ENCODE data around the gene AP2B1. TPM values are rescaled to one million over a fixed set of nuclear protein-coding genes. Genes with fewer than 3 reads are reported as not detected.

The AP2B1 gene
- total RNA-seq, 1 donor from 2014 or later = 162 TPM

DNA sequence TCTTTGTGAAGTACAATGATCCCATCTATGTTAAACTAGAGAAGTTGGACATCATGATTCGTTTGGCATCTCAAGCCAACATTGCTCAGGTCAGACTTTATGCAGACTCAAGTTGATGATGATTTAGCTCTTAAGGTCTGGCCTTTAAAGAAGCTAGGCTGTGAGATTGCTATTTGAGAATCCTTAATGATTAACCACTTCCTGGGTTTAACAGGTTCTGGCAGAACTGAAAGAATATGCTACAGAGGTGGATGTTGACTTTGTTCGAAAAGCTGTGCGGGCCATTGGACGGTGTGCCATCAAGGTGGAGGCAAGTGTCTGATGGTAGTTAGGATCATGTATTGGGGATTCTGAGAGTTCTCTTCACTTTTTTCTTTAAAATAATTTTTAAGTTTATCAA, 40.3 kb downstream of the AP2B1 start:
- peak; percentile 47 for DNase-seq (ENCODE audit: low spot score)

DNA sequence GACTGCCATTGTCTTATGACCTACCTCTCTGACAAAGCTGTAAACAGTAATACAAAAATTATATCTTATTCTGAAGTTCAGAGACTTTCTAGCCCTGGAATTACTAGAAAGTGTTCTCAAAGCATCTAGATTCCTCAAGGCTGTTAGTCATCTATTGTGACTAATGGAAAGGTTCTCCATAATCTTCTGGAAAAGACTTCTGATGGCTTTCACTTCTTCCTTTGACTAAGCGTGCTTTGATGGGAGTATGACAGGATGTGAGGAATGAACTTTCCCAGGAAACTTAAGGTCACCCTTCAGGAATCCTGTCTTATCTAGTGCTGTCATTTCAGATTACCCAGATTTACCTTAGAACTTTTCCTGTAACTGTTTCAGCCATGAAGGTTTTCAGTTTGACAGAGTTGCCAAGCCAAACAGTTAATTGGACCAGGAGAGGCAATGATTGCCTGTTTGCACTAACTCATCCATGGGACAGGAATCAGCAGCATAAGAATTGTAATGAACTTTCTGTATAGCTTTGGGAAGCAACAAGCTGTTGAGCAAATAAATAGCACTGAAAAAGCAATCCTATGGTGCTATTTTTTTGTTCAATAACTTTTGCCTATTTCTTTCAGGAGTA, 43.5 kb downstream of the AP2B1 start:
- no peak for DNase-seq (ENCODE audit: low spot score)

DNA sequence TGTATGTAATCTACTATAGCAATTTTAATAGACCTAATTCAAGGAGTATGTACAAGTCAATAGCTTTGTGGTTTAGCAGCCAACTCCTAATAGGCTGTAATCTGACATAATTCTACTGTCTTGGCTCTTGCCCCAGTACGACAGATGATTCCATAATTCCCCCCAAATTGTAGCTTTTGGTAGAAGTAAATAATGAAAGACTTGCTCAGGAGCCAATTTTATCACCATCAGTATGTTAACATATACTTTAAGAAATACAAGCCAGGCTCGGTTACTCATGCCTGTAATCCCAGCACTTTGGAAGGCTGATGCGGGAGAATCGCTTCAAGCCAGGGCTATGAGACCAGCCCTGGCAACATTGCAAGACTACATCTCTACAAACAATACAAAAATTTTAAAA, 53.9 kb downstream of the AP2B1 start:
- no peak for DNase-seq (ENCODE audit: low spot score)

DNA sequence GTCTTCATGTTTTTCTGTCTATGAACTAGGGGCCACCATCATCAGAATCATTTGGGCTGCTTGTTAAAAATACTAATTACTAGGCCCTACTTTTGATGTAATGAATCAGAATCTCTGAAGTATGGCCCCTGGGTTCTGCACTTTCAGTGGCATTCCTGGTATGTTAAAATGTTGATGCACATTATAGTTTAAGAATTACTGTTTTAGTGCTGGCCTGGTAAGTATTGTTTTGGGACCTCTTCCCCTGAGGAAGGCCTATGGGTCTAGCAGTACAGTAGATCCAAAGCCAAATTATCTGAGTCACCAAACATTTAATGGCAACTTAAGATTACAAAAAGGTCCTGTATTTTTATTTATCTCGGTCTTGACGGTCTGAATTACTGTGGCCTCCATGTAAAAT, 58.8 kb downstream of the AP2B1 start:
- DNase-seq (ENCODE audit: low spot score) = no peak

DNA sequence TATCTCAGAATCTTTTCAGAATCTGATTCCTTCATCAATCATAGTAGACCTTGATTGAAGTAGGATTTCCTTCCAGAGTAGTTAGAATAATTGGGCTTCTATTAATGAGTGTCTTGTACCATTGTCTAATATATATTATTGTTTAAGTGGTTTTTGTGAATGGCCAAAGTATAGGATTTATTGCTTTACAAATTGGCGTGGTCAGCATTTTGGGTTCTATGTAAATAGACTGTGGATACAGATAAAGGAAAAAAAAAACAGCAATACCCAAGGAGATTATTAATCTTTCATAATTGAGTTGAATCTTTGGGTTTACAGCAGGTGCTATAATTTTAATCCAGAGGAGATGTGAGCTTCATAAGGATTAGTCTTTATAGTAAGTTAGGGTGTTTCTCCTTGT, 64.3 kb downstream of the AP2B1 start:
- DNase-seq (ENCODE audit: low spot score) = no peak

DNA sequence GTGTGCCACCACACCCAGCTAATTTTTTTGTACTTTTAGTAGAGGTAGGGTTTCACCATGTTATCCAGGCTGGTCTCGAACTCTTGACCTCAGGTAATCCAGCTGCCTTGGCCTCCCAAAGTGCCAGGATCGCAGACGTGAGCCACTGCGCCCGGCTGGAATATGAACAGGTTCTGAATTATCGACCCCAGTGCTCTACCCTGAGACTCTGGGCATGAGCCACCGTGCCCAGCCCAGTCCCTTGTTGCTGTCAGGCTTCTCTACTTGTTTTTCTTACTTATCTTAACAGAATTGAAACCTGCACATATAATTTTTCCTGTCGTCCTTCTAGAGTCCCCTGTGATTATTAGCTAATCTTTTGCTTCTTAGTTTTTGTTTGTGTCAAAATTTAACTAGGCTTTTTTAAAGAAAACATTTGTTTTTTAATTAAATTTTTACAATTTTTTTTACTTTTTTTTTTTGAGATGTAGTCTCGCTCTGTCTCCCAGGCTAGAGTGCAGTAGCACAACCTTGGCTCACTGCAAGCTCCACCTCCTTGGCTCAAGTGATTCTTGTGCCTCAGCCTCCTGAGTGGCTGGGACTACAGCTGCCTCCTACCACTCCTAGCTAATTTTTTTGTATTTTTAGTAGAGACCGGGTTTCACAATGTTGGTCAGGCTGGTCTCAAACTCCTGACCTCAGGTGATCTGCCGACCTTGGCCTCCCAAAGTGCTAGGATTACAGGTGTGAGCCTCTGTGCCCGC, 66.7 kb downstream of the AP2B1 start:
- DNase-seq (ENCODE audit: low spot score) = no peak

DNA sequence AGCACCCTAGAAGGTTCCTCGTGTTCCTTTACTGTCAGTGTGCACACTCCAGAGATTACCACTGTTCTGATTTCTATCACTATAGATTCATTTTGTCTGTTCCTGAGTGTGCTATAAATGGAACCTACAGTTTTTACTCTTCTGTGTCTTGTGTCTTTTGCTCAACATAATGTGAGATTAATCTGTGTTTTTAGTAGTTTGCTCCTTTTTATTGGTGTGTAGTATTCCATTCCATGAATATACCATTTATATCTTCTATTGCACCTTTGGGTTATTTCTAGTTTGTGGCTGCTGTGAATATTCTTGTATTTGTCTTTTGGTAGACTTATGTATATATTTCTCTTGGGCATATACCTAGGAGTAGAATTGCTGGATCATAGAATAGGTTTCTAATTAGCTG, 68.2 kb downstream of the AP2B1 start:
- no peak for DNase-seq (ENCODE audit: low spot score)

DNA sequence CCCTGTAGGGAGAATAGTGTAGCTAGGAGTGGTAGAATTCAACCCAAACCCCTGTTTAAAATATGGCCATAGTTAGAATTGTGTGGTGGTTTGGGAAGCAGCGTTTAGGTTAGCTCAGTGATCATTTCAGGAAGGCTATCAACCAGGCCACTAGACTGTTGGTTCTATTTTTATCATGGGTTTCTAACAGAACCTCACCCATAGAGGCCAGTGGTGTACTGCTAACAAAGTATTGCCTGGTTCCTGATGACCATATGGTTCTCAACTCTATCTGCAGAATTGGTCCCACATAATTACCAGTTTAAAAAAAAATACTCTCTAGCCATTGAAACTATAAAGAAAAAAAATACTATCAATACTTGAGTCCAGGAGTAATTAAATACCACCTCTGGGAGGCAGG, 73.8 kb downstream of the AP2B1 start:
- DNase-seq (ENCODE audit: low spot score) = no peak

DNA sequence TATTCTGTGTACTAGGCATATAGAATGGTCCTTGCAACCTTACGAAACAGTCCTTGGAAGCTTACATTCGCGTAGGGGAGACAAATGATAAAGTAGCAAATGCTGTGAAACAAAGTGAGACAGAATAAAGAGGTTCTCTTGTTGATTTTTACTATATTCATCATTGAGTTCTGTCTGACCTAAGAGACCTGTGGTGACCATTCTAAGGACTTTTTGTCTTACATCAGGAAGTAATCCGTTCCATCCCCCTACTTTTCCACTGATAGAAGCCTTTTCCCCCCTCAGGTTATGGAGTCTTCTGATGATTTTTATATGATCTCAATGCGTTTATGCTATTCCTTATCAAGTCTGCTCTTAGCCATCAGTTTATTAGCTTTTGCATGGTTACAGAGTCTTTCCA, 77.6 kb downstream of the AP2B1 start:
- DNase-seq (ENCODE audit: low spot score) = no peak

DNA sequence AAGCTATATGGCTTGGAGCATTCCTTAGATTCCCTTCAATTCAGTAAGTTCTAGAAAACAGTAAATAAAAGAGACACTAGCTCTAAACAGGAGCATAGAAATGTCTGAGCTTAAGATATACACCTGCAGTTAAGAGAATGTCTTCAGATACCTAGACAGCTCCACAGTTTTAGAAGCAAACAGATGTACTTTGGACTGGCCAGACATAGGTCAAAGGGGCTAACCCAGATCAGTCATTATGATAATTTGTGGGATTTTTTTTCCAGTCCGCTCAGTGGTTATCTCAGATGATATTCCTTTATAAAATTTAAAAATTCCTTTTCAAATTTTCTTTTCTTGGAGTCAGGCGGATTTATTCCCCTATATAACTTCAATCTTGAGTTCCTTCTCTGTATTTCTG, 78.5 kb downstream of the AP2B1 start:
- no peak for DNase-seq (ENCODE audit: low spot score)

DNA sequence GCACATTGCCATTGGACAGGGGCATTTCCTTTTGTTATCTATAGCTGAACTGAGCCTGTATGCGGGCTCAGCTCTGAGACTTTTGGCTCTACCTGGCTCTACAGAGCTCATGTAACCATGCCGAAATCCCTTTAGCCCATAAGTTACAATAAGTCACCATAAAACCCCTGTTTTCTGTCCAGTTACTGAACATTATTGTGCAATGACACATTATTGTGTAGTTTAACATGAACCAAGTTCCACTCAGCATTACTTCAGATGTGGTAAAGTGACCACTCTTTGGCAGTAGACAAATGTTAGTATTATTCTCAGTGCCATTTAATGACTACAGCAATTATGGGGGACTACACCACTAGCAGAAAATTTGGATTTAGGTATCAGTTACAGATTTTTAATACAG, 78.9 kb downstream of the AP2B1 start:
- DNase-seq (ENCODE audit: low spot score) = no peak

DNA sequence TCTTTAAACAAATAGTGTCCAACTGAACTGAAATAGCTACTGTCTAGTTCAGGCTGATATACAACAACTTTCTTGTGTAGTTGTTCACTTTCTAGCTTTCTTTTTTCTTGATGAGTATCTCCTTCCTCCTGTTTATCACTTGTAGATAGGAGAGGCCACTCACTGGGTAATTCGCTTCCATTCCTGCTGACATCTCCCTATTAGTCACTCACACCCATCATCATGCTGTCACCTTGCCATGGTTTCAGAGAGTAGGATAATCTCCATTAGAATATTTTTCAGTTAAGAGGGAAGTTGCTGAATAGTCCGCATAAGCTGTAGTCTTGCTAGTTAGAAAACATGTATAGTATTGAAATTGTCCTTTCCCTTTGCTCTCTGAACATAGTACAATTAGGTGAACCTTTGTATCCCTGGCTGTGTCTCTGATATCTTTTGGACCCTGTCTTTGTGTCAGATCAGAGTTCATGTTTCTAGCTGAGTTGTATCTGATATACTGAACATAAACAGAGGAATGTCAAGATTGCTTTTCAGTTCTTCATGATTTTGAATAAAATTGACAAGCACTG, 79.9 kb downstream of the AP2B1 start:
- DNase-seq (ENCODE audit: low spot score) = no peak

DNA sequence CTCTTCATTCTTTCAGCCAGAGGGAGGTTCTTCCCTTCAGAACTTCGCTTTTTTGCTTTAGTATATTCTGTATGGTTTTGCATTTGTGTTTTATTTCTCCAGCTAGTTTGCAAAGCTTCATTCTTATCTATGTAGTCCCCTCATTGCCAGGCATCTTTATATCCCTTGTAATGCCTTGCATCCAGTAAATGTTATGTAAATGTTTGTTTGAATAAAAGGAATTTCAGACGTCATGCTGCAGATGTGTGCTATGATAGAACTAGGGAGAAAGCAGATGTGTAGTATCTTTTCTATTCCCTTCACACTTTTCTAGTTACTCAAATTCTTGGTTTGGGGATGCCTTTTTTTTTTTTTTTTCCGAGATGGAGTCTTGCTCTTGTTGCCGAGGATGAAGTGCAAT, 81.7 kb downstream of the AP2B1 start:
- DNase-seq (ENCODE audit: low spot score) = no peak

DNA sequence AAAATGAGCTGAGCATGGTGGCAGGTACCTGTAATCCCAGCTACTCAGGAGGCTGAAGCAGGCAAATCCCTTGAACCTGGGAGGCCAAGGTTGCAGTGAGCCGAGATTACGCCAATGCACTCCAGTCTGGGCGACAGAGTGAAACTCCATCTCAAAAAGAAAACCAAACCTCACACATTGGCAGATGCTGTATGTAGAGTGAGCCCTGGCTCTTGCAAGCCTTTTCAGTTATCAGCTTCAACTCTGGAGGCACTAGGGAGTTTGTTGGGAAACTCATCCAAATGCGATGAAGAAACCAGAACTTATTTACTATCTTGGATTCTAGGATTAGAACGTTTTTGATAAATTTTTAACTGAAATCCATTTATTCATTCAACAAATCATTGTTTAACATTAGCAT, 87.4 kb downstream of the AP2B1 start:
- no peak for DNase-seq (ENCODE audit: low spot score)

DNA sequence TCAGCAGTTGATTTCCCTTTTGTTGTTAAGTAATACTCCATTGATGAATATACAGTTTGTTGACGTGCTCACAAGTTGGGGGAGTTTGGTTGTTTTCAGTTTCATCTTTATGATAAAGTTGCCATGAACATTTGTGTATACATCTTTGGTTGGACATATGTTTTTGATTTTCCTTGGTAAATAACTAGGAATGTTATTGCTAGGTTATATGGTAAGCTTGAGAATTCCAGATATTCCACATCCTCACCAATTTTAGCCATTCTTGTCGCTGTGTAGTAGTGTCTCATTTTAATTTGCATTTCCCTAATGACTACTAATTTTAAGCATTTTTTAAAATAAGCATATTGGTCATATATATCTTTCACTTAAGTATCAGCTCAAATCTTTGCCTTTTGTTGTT, 89.3 kb downstream of the AP2B1 start:
- no peak for DNase-seq (ENCODE audit: low spot score)

DNA sequence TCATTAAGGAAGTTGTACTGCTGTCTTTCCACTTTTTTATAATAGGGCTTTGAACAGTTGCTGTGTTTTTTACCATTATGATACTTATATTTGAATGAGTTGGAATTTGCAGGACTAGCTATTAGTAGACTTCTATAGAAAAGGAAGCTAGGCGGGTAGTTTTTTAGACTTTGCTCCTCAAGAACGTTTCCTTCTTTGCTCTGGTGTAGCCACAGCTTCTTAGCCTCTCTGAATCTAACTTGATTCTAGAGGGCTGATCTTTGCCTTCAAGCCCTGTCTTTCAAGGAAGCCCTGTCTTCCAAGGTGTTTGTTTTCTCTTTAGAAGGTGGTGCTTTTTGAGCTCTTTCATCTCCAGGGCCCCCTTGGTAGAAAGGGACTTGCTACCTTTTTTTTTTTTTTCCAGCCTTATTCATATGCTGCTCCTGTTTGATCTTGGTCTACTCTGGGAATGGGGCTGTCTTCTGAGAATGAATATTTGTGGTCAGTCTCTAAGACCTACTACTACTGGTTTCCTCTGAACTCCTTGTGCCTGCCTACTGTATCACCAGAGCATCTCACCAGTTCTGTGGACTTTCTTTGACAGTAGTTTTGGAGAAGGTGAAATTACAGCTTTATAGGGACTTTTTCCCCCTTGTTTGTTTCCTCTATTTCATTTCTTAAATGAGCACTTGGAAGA, 92.0 kb downstream of the AP2B1 start:
- no peak for DNase-seq (ENCODE audit: low spot score)

DNA sequence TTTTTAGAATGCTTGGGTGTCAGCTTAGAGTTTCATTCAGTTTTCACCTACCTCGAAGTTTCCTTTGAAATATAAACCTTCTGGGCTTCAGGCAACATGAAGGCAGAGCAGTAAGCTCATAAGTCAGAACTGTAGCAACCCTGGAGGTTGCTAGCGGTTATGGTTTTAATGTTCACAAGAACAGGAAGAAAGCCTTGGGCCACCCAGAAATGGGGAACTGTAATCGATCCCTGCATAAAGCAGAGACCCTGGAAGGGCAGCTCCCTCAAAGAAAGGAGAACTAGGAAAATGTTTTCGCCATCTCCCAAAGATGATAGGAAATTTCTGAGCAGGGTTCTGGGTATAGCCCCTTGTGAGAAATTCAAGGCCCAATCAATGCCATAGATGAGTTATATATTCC, 96.5 kb downstream of the AP2B1 start:
- DNase-seq (ENCODE audit: low spot score) = no peak

DNA sequence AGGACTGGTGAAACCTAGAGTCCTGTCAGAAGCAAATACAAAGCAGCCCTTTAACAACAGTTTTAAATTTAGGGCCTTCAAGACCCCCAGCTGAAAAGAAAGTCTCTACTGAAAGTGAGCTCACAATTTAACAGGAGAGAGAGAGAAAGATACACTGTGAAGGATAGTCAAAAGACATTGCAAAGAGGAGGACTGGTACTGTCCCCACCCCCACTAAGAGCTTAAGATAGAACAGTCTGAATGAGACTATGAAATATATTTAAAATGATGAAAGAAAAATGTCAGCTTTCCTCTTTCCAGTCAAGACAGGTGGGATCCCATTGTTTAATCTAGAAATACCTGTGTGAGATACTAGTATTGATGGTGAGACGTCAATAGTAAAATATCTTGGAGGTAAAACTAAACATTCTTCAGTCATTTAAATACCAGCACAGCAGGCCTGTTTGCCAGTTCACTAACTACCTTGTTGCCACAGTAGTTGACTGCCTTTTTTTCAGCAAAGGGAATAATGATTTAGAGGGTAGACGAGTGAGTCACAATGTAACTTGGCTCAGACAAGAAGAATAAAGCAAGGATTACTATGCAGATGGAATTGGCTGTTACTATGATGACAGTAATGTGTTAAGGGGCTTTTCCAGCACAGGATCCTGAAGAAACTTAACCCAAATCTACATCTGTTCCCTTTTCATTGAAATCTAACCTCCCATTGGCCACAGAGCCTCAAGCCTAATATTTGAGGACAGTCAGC, 97.1 kb downstream of the AP2B1 start:
- no peak for DNase-seq (ENCODE audit: low spot score)

DNA sequence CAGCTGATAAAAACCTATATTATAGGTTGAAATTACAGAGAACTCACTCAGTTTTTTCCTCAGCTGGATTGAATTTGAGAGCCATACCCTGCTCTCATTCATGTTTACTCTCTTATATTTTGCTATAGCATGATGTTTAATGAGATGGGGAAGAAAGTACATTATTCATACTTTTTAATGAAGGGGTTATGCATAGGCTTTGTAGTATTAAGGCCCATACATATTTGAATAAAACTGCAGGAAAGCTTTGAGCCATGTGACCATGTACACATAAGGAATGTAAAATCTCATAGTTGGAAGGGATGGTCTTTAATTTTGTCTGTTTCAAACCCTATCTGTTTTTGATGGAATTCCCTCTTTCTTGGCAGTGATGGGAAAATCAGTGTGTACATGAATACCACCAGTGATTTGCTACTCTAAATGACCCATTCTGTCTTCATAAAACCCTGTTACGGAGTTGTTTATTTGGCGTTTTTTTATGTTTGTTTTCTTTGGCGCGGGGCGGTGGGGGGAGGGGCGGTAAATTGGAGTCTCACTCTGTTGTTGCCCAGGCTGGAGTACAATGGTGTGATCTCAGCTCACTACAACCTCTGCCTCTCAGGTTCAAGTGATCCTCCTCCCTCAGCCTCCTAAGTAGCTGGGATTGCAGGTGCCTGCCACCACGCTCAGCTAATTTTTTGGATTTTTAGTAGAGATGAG, 105.5 kb downstream of the AP2B1 start:
- DNase-seq (ENCODE audit: low spot score) = no peak

DNA sequence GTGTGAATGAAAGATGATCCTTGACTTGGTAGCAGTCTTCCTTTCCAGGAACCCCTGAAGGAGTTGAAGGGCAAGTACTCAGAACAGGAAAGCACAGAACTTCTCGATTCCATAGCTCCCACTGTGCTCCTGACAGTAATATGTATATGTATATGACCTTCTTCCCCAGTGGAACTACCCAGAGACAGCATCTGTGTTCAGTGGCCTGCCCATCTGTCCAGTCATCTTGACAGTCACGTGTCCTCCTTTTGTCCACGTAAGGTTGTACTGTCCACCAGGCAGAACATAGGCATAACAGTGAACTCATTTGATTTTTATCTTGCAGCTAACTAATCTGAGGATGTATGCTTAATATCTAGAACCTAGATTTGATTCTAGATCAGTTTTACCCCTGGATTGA, 106.5 kb downstream of the AP2B1 start:
- DNase-seq (ENCODE audit: low spot score) = no peak

DNA sequence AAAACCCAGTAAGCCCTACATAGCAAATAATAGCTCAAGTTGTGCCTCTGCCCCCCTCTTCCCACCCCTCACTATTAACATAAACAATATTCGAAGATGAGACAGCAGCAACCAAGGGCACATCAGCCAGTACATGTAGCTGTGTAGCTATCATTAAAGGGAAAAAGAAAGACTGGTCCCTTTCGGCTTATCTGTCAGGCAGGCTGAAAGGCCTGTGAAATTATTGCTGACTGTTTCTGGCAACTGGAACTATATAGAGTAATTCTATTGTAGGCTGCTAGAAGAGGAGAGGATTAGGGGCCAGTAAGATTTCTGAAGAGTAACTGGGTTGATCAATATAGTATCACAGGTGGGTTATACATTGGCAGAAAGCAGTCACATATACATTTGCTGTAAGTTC, 107.8 kb downstream of the AP2B1 start:
- no peak for DNase-seq (ENCODE audit: low spot score)

DNA sequence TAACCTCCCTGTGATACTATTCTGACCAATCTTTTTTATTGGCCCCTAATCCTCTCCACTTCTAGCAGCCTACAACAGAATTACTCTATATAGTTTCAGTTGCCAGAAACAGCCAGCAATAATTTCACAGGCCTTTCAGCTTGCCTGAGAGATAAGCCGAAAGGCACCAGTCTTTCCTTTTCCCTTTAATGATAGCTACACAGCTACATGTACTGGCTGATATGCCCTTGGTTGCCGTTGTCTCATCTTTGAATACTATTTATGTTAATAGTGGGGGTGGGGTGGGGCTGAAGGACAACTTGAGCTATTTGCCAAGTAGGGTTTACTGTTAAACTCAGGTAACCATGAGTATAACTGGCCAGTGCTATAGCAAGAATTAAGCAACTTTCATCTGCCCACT, 108.5 kb downstream of the AP2B1 start:
- no peak for DNase-seq (ENCODE audit: low spot score)

All from mucosa of gallbladder (tissue), 1 donor.